HG03139 (cell line): ENCODE data around the gene GMDS.

Experiments
- ATAC-seq: cut with Tn5 transposase; IDR thresholded peaks from one replicate; pipeline ENCODE4 v1.9.1; 2021; ENCODE audit not compliant: unreplicated experiment

The GMDS gene

DNA sequence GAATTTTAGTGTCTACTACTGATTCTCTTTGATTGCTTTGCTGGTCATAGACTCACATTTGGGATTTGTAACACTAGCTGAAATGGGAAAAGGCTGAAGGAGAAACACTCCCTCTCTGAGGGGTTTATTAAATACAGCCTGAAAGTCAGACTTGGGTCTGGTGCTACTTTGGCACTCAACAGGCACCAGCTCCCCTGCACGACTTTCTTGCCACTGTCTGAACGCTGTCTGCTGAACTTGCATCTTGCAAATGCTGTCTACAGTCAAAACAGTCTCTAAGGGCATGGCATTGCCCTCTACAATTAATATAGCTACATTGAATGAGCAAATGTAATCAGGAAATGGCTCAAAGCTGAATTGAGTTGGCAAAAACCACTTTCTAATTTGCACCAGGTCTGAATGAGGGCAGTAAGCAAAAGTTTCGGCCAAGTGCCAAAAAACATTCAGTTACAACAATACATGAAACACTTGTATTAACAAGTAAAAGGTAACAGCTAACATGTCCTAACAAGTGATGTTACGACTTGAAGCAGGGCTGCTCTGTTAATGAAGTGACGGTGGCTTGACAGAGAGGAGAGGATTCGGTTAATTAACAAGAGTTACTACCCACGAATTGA lies 516.2 kb downstream of the GMDS start:
- no peak for ATAC-seq

DNA sequence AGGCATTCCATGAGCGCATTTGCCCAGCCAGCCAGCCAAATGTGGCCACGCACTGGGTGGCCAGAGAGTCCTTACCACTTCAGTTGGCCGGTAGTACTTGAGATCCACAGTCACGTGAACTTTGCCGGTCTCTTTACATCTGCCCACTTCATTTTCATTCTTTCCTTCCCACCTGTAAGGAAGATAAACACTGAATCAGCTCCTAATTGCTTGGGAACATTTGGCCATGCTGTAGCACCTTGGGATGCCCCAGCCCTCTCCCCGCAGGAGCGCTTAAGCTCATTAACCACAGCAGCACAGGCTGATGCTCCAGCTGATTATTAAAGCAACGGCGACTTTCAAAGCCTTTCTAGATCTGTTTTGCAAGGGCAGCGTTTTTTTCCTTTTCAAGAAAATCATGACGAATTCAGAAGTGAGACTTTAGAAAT lies 519.0 kb downstream of the GMDS start:
- no peak for ATAC-seq

DNA sequence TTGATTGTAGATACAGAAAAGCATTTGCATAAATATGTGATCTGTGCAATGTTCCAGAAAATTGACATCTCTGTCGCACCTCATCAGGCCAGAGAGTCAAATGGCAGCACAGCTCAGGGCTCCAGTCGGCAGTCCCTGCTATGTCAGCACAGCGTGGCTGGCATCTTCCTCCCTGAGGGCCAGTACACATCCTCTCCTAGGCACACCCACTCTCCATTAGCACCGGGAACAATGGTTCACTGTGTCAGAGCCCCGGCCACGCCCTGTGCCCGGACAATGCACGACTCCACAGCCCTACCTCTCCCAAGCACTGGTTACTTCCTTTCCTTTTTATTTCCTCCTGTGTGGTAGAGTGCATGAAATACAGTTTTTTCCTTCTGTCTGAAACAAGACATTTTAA lies 520.8 kb downstream of the GMDS start:
- no peak for ATAC-seq

DNA sequence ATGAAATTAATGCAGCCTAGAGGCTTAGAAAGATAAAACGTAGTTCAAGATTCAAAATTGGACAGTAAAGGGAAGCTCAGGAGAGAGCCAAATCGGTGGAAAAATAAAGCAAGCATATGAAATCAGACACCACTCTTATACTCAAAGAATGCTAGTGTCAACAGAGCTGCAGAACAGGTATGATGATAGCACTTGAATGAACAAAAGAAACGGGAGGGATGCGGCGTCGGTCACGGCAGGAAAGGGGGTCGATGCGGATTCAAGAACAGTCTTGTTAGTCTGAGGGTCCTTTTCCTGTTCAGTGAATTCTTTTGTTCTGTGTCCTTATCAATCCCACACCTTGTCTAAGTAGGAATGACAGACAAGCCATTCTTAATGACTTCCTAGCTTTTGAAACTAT lies 521.3 kb downstream of the GMDS start:
- no peak for ATAC-seq

DNA sequence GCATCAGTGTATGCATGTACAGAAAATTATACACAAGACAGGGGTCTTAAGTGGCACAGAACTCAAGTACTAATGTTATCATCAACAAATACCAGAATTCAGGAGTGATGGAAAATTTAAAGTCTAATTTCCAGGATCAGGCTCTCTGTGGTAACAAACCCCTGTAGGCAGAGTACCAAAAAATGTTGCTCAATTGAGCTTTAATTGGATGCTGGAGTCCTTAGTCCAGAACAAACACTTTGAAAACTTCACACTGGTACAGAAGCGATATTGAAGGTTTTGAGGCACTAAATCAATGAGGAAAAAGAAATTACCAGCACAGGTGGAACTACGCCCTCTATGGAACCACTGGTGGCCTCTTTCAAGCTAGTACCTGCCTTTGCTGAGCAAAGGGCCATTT lies 522.6 kb downstream of the GMDS start:
- ATAC-seq, result no peak

DNA sequence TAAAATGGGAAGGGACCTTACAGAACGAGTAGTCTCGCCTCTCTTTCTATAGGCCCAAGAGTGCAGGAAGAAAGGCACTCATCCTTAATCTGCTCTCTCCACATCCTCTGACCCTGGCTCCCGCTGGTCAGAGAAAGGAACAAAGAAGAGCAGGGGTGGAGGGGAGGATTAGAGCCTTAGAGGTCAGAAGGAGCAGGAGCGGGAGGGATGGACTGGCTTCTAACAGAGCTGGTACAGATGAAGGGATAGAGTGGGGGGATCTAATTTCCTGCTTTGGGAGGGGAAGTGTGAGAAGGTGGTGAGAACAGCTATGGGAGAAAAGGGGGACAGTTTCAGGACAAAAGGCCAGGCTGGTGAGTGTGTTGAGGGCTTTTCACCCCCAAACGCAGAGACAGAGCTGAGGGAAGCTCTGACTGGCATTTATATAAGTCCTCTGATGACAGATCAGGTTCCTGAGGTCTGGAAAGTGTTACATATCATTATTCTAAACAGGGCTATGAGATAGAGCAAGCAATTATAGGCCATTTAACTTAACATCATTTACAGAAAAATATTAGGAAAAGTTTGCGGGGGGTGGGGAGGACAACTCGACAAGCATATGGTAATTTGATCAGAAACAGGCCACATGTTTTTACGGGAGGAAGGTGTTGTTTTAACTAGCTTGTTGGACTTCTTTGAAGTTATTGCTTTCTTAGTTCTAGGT lies 524.6 kb downstream of the GMDS start:
- ATAC-seq, result no peak

DNA sequence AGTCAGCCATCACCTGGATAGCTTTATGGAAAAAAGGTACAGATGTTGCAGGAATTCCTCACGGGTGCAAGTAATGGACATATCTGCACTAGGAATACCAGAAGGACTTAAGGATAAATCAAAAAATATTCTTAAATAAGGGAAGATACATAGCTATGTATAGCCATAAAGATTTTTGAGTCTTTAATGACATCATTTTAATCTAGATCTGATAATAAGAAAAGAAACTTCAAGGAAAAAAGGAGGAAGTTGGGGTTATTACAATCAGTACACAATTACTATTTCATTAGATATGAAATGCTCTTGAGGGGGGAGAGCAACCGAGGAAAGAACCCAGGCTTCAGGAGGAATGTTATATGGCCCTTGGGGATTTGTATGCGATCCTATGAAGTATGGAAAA lies 525.5 kb downstream of the GMDS start:
- no peak for ATAC-seq

DNA sequence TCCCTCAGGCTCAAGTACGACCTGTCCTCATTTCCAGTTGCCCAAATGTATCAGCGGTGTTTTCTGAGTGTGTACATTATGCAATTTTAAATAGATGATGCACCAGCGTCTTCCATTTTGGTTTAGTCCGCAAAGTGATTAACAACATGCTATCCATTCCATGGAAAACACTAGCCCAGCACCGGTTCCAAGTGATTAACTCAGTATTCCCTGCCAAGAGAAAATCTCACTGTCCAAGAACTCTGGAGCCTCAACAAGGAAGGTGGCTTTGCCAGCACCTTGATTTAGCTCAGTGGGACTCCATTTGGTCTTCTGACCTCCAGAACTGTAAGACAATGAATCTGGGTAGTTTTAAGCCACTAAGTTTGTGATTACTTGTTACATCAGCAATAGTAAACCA lies 528.5 kb downstream of the GMDS start:
- ATAC-seq, result no peak

DNA sequence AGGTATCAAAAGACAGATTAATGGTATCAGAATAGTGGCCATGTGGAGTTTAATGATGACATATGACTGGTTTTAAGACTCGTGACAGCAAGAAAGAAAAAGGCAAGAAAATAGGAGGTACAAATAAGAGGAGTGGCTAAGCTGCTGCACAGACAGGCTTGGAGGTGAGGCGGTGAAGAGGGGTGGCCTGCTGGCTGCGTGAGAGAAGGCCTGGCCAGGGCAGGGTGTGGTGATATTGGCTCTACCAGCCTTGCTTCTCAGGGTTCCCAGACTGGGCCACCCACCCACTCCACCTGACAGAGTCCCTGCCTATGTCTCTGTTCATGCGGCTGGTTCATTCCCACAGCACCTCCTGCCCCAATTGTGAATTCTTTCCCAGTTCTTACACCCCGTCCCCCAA lies 529.0 kb downstream of the GMDS start:
- ATAC-seq, result no peak

DNA sequence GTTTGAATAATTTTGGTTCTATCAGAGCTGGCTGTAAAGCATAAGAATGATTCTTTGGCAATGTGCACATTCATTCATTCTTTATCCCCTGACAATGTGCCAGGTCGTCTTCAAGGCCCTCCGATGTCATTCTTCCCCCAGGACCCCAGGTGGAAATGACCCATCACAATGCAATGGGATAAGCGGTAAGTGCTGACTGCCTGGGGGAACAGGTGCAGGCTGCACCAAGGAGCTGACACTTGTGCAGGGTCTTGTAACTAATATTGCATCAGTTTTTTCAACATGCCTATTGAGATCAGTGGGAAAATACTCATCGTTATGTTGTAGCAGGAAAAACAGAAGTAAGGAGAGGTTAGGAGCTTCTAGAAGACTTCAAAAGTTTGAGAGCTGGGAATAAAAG lies 530.1 kb downstream of the GMDS start:
- no peak for ATAC-seq

DNA sequence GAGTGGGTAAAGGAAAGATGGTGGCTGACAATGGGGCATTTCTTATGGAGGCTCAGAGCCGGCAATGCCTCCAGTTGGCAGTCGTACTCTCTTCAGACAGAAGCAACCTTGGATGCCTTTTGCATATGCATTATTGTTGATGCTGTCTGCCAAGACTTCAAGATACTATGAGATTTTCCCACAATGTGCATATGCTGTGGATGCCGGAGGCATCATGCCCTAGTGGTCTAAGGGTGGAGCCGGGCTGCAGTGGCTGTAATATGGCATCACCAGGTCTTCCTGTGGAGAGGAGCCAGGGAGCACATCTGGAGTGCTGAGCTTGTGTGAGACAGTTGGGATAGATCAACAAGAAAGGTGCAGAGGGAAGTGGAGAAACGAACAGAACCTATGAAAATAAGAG lies 530.8 kb downstream of the GMDS start:
- ATAC-seq, result no peak

DNA sequence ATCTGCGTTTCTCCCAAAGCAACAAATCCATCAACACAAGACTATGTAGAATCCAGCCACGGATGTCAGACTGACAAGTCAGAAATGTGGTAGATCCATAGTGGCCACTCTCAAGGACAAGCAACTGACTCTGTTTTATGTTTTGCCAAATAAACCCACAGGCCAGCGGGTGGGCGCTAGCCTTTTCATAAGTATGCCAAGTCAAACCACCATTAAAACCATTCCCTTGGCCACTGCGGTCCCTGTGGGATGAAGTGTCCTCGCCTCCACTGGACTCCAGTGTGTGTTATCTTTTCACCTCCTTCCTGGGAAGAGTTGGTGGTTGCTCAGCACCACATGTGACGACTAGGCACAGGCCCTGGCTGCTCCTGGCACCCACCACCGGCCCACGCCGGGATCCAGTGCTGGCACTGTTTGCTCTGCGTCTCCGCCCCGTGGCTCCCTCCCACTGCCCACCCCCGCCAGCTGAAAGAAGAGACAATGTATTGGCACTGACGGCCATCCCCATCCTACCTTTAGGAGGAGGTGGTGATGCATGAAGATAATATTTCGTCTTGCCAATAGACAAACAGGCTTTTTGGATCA lies 532.3 kb downstream of the GMDS start:
- ATAC-seq, result no peak

DNA sequence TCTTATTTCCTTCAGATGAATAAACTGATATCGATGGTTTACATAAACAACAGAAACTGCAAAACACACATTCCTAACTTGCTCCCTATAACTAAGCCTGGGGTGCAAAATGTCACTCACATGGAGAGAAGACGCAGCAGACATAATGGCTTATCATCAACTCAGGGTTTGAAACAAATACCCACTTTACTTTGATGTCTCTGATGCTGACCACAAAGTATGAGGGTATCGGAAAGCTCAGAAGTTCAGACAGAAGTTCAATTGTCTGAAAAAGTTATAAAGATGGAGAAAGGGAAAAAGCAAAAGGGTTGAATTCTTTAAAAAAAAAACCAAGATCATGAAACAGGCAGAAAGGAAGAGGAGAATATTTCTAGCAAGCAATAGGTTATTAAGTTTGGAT lies 533.0 kb downstream of the GMDS start:
- no peak for ATAC-seq

DNA sequence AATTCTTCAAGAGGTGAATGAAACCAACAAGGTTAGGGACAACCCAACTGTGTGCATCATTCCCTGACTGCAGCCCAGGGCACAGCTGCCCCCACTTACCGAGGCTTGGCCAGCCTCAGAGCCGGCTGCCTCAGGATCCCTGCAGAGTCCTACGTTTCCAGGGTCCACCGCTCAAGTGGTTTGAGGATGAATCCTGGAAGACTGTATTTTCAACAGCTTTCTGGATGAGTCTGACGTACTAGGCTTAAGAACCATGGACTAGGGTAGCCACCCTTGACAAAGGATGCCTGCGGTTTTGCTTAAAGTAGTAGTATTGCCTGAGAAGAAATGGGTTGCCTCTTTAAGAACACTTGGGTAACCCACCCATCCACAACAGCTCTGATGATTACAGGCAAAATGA lies 534.3 kb downstream of the GMDS start:
- no peak for ATAC-seq

DNA sequence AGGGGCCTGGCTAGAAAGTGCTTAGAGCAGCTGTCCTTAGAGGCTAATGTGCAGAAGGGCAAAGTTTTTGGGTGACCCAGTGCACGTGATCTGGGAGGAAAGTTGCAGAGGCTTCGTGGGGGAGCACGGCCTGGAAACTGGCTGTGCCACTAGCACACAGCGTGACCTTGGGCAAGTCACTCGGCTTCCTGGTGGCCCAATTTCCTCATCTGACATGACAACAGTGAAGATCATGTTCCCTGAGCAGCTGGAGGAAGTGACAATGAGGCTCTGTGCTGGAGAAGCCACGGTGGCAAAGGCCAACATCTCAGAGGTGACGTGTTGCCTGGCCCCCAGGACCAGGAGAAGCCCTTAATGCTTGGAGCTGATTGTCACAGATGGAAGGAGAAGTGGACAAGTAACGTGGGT lies 536.2 kb downstream of the GMDS start:
- no peak for ATAC-seq

DNA sequence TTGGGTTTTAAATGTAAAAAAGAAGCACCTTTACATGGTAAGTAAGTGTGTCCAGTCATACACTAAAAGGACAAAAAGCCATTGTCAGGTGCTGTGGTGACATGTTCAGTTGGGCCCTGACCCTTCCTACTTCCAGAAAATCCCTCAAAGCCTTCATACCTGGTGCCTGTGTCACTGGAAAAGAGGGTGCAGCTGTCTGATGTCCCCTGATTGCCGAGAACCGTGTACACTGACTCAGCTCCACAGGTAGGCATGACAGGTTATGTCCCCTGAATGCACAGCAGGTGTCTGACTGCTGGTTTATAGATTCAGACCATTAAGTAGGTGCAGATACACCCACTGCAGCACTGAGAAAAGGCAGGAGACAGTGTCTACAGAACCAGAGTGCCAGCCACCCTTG lies 536.6 kb downstream of the GMDS start:
- ATAC-seq, result no peak

DNA sequence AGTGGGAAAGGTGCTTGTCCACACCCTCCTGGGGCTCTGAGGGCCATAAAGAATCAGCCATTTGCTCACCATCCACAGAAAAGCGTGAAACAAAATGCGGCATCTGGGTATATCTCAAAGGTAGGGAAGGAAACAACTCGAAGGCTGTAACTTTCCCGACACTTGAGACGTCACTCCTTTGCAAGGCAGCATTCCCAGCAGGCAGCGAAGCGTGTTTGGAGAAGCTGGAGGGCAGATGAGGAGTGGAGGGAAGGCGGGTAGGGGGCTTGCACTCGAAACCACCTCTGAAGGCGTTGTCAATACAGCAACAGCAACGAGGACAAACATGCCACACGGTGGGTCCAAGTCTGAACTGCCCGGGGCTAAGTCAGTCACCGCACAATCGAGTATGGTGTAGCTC lies 537.3 kb downstream of the GMDS start:
- ATAC-seq, result no peak

DNA sequence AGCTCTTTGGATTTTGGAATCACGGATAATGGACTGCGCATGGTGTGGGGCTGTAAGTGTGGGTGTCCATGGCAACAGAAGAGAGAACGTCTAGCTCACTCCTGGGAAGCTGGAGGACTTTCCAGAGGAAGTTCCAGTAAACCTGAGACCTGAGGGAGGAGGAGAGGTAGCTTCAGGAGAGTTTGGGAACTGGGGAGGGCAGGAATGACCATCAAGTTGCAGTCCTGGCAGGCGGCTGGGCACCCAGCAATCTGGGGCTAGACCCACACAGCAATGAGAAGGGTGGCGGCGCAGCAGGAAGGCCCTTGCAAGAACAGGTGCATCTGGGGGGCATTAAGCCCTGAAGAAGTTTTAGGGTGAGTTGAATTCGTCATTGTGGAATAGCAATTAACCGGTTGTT lies 539.8 kb downstream of the GMDS start:
- ATAC-seq, result no peak

DNA sequence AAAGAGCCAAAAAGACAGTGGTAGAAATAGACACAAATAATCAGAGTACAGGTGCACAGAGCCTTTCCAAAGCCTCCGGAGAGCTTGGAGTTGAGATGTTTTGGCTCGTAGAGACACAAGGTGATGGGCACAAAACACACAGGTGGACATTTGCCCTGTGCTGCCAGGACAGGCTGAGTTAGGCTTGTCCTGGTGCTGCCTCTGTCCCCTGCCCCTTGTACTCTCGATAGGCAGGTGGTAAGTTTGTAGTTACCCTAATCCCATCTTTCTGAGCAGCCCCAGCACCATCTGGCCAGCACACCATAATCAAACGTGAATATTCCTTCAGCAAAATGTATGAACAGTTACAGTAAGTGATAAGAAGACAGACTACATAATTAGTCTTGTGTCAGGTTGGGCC lies 540.2 kb downstream of the GMDS start:
- ATAC-seq, result no peak

DNA sequence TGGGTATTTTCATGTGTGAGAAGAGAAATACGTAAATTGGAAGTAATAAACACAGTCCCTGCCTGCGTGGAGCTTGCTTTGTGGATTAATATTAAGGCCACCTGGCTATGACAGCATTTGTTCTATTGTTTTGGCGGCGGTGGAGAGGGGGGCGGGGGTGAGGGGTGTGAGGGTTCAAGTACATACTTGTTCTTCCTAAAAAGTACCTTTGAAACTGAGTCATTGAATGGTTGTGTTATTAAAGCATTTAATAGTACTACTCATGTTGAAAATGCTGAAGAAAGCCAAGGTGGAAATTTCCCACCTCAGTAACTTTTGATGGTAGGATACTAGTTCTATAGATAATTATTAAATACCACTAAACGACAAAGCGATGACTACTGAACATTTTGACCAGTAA lies 540.7 kb downstream of the GMDS start:
- no peak for ATAC-seq

DNA sequence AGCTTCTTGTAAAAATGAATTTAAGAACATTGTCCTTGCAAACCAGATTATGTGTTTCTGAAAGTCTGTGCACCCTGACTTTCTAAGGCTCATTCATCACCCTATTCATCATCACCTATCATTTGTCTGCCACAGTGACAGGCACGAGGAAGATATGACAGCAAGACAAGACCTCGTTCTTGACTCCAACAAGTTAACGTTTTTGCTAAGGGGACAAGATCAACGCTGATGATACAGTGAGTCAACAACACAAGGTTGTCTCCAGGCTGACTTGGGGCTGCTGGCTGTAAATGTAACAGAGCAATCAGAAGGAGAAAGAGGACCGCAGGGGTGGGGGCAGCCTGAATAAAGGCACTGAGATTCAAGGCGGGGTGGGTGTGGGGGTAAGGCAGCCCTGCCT lies 541.5 kb downstream of the GMDS start:
- no peak for ATAC-seq

DNA sequence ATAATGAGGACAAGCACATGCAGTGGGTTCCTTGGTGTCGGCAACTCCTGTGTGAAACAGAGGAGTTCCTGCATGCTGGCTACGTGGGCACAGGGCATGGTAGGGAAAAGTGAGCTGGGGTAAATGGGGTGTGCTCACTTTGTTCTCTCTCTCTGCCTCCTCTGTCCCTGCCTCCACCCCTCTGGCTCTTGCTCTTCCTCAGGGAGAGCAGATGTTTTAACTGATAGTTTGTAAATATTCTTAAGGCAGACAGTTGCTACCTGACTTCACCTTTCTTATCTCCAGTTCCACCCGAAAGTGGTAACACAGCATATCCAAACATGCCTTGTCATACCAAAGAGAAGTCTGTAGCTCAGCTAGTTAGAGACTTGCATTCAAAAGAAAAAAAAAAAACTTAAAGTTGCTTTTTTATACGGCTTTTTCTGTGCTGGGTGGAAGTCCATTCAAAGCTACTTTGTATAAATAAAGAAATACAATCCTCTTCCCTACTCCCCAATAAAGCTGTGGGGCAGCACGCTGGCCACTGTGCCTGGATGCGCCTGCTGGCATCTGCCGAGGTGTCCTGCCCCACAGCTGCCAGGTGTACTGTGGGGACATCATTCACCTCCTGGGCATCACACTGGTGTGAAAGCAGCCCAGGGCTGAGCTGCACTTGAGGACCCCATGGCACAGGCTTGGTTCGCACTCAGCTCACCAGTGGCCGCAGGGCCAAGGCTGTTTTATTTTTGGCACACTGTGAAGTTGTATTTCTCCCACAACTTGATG lies 542.1 kb downstream of the GMDS start:
- no peak for ATAC-seq
